ENCODE measurements around the gene OR56A5. TPM values are rescaled to one million over a fixed set of nuclear protein-coding genes. Genes with fewer than 3 reads are reported as not detected.

The OR56A5 gene
- total and polyA plus RNA-seq, 2 donors (not counting 3 experiments of a cell fraction or from before 2014, with no cell fraction given): not detected

DNA sequence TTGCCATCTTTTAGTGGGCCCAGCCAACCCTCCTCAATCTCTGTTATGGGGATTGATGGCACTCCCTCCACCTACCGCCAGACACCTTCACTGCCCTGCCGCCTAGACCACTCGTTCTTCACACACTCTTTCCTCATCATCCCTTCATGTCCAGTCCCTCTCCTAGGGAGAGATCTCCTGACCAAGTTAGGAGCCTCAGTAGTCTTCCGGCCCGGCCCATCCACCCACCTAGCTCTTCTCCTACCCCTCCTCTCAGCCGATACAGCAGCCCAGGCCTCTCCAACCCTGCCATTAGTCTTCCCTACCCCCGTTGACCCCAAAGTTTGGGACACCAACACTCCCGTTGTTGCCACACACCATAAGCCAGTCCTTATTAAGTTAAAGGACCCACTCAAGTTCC is 37.2 kb downstream of the OR56A5 start:
- TF ChIP-seq EZH2 (IDR thresholded peaks at IDR 0.05; ENCODE audit: borderline replicate concordance, low read depth, low read length, severe bottlenecking) (no peak), FOS (IDR thresholded peaks at IDR 0.05; ENCODE audit: borderline replicate concordance, insufficient read depth, low read length) (no peak), POLR2AphosphoS5 (IDR thresholded peaks at IDR 0.05; ENCODE audit: insufficient read depth, low read depth, low read length) (no peak), GATA2 (IDR thresholded peaks at IDR 0.05; ENCODE audit: insufficient read depth, insufficient read length, low read depth, low read length) (no peak), JUN (IDR thresholded peaks at IDR 0.05; ENCODE audit: borderline replicate concordance, insufficient read depth, insufficient read length, low read depth) (no peak), MYC (IDR thresholded peaks at IDR 0.05; ENCODE audit: low read depth, low read length) (no peak), POLR2A (IDR thresholded peaks at IDR 0.05; ENCODE audit: low read depth, low read length) (no peak)
- TF ChIP-seq, protein P1, sequence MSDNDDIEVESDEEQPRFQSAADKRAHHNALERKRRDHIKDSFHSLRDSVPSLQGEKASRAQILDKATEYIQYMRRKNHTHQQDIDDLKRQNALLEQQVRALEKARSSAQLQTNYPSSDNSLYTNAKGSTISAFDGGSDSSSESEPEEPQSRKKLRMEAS (IDR thresholded peaks at IDR 0.05; ENCODE audit: insufficient read depth, insufficient read length): no peak
- TF ChIP-seq, protein P2, sequence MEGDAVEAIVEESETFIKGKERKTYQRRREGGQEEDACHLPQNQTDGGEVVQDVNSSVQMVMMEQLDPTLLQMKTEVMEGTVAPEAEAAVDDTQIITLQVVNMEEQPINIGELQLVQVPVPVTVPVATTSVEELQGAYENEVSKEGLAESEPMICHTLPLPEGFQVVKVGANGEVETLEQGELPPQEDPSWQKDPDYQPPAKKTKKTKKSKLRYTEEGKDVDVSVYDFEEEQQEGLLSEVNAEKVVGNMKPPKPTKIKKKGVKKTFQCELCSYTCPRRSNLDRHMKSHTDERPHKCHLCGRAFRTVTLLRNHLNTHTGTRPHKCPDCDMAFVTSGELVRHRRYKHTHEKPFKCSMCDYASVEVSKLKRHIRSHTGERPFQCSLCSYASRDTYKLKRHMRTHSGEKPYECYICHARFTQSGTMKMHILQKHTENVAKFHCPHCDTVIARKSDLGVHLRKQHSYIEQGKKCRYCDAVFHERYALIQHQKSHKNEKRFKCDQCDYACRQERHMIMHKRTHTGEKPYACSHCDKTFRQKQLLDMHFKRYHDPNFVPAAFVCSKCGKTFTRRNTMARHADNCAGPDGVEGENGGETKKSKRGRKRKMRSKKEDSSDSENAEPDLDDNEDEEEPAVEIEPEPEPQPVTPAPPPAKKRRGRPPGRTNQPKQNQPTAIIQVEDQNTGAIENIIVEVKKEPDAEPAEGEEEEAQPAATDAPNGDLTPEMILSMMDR (IDR thresholded peaks at IDR 0.05; ENCODE audit: extremely low read depth in 1 of 2, insufficient read depth in 1 of 2, low read depth in 1 of 2, low read length in 2 of 2): no peak
- Histone ChIP-seq H3K27ac (ENCODE audit: insufficient read depth, low read depth, low read length) (no peak overlapping the region), H3K9me3 (replicated peaks; ENCODE audit: control insufficient read depth, insufficient read depth, low read length) (no peaks in the 10 kb centered on the region), H3K36me3 (ENCODE audit: control insufficient read depth in 2 of 2, extremely low read depth in 1 of 2, insufficient read depth in 2 of 2, low read length in 2 of 2) (no peaks in the 10 kb centered on the region), H4K20me1 (replicated peaks; ENCODE audit: control insufficient read depth, extremely low read depth, insufficient read depth, low read length) (no peaks in the 10 kb centered on the region), H3K4me1 (ENCODE audit: control insufficient read depth, extremely low read depth, insufficient read depth, low read length) (no peaks in the 10 kb centered on the region), H3K9me1 (replicated peaks; ENCODE audit: control insufficient read depth, extremely low read depth, insufficient read depth, low read length) (no peaks in the 10 kb centered on the region), H3K4me3 (replicated peaks in 1 of 3; ENCODE audit: insufficient read depth in 1 of 3, low read depth in 1 of 3, low read length in 3 of 3) (no peak overlapping the region), H3K27me3 (ENCODE audit: control insufficient read depth in 2 of 2, insufficient read depth in 2 of 2, low read length in 2 of 2) (no peaks in the 10 kb centered on the region), H3K4me2 (ENCODE audit: insufficient read depth, low read length) (no peak overlapping the region), H2AFZ (ENCODE audit: low read depth, low read length) (no peak overlapping the region), H3K79me2 (ENCODE audit: control insufficient read depth, insufficient read depth, low read length) (no peaks in the 10 kb centered on the region), H3K9ac (replicated peaks; ENCODE audit: extremely low read depth, insufficient read depth, low read length) (no peak overlapping the region)
- POLR2A ChIA-PET: no interaction called here
- CTCF ChIA-PET: no interaction called here
- intact Hi-C loops (cut with micrococcal nuclease): no loop called here
- dilution Hi-C loops (cut with MboI; ENCODE audit: extremely low pct_ligation_motif_present, low sequenced_read_pairs): no loop called here
- no peak for DNase-seq (ENCODE audit: low read depth, low spot score)
- BruUV-seq (replicated peaks): no TSS peak
- FAIRE-seq: no peak

Data from endothelial cell of umbilical vein (primary cell).